HEK293T (cell line): ENCODE measurements around the gene PCSK5.

Experiments used
- ARNT ChIP-seq: fragments of 450-650 bp; IDR thresholded peaks from 2 replicates; pipeline ENCODE4 v1.6.1; 2017; ENCODE audit warnings: mild to moderate bottlenecking
- BHLHE40 ChIP-seq: fragments of 450-650 bp; IDR thresholded peaks from 2 replicates; pipeline ENCODE4 v1.6.1; 2016; ENCODE audit warnings: mild to moderate bottlenecking, moderate library complexity, borderline replicate concordance
- ELF4 ChIP-seq: fragments of 450-650 bp; IDR thresholded peaks from 2 replicates; pipeline ENCODE4 v1.6.1; 2017; ENCODE audit warnings: antibody characterized with exemption
- FOXA1 ChIP-seq: fragments of 450-650 bp; IDR thresholded peaks from 2 replicates; pipeline ENCODE4 v1.6.1; 2016; ENCODE audit warnings: mild to moderate bottlenecking
- FOXK2 ChIP-seq: fragments of 450-650 bp; IDR thresholded peaks from 2 replicates; pipeline ENCODE4 v1.6.1; 2016; ENCODE audit warnings: mild to moderate bottlenecking
- FOXM1 ChIP-seq: fragments of 450-650 bp; IDR thresholded peaks from 2 replicates; pipeline ENCODE4 v1.6.1; 2017; ENCODE audit warnings: mild to moderate bottlenecking, borderline replicate concordance
- HDGF ChIP-seq: fragments of 450-650 bp; IDR thresholded peaks from 2 replicates; pipeline ENCODE4 v1.6.1; 2017; ENCODE audit warnings: antibody characterized with exemption, borderline replicate concordance
- L3MBTL2 ChIP-seq: fragments of 450-650 bp; conservative IDR thresholded peaks from 2 replicates; pipeline ENCODE4 v1.6.1; 2016; ENCODE audit warnings: mild to moderate bottlenecking
- LEF1 ChIP-seq: fragments of 450-650 bp; IDR thresholded peaks from 2 replicates; pipeline ENCODE4 v1.6.1; 2017; ENCODE audit warnings: mild to moderate bottlenecking, borderline replicate concordance
- PKNOX1 ChIP-seq: fragments of 450-650 bp; IDR thresholded peaks from 2 replicates; pipeline ENCODE4 v1.6.1; 2016
- SP1 ChIP-seq: fragments of 450-650 bp; IDR thresholded peaks from 2 replicates; pipeline ENCODE4 v1.6.1; 2017
- TARDBP ChIP-seq: fragments of 450-650 bp; IDR thresholded peaks from 2 replicates; pipeline ENCODE4 v1.6.1; 2016
- ZNF384 ChIP-seq: fragments of 450-650 bp; IDR thresholded peaks from 2 replicates; pipeline ENCODE4 v1.6.1; 2016

GRCh38 chr9:76296561-76297310 is 406.3 kb downstream of the PCSK5 start:
- no peak for TF ChIP-seq PKNOX1
- no peak for TF ChIP-seq FOXA1
- no peak for TF ChIP-seq FOXM1
- no peak for TF ChIP-seq ELF4
- TF ChIP-seq LEF1 = no peak
- no peak for TF ChIP-seq FOXK2
- no peak for TF ChIP-seq SP1
- TF ChIP-seq L3MBTL2 = no peak
- TF ChIP-seq BHLHE40 = no peak
- no peak for TF ChIP-seq HDGF
- no peak for TF ChIP-seq ZNF384
- TF ChIP-seq ARNT = no peak
- TF ChIP-seq TARDBP = no peak
